Muscle layer of colon (tissue), 2 donors: Measurements from ENCODE around the gene CYP2S1.
"Not testable (repeated sequence)": the region's sequence is repeated elsewhere in the genome, so short reads cannot be mapped to it uniquely, and the experiment has no call there.

Source experiments
- H3K27ac ChIP-seq: one replicate; pipeline ENCODE4 v1.7.0; 2013; ENCODE audit warnings: low read depth, mild to moderate bottlenecking, low read length, moderate library complexity
- H3K27me3 ChIP-seq, 2 donors: one replicate each; pipeline ENCODE4 v1.7.0; 2013; ENCODE audit warnings: low read length in 2 of 2, mild to moderate bottlenecking in 2 of 2; ENCODE audit not compliant: insufficient read depth in 2 of 2, control insufficient read depth in 1 of 2
- H3K36me3 ChIP-seq: one replicate; pipeline ENCODE4 v1.7.0; 2013; ENCODE audit warnings: mild to moderate bottlenecking, low read length; ENCODE audit not compliant: insufficient read depth
- H3K4me1 ChIP-seq: one replicate; pipeline ENCODE4 v1.7.0; 2013; ENCODE audit warnings: mild to moderate bottlenecking, low read length; ENCODE audit not compliant: insufficient read depth
- H3K4me3 ChIP-seq, 2 donors: one replicate each; pipeline ENCODE4 v1.7.0; 2013; ENCODE audit warnings: low read length in 2 of 2, low read depth in 1 of 2, mild to moderate bottlenecking in 1 of 2, moderate library complexity in 1 of 2
- H3K9ac ChIP-seq: one replicate; pipeline ENCODE4 v1.7.0; 2013; ENCODE audit warnings: low read length
- H3K9me3 ChIP-seq: one replicate; pipeline ENCODE4 v1.7.0; 2013; ENCODE audit warnings: mild to moderate bottlenecking, low read length
- donor health status: abdominal sarcoma.
- donor health status: Adenocarcinoma of cecum.

CYP2S1 gene

GRCh38 chr19:41192574-41193429 lies at the start of gene CYP2S1:
Gene CYP2S1 (plus strand): TSS chr19:41193219. CDS start chr19:41193265, 46 bp downstream.
- H3K9ac ChIP-seq = no peak within 1 kb of the TSS

DNA sequence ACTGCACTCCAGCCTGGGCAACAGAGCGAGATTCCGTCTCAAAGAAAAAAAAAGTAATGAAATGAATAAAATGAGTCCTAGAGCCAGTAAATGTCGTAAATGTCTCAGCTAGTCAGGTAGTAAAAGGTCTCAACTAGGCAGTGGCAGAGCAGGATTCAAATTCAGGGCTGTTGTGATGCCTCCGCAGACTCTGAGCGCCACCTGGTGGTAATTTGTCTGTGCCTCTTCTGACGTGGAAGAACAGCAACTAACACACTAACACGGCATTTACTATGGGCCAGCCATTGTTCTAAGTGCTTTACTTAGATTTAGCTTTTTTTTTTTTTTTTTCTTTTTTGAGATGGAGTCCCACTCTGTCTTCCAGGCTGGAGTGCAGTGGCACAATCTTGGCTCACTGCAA lies 48.6 kb upstream of the CYP2S1 start:
- no peaks in the 10 kb centered on the region for H3K9me3 ChIP-seq
- H3K27me3 ChIP-seq = no peaks in the 10 kb centered on the region
- no peak overlapping the region for H3K9ac ChIP-seq
- no peaks in the 10 kb centered on the region for H3K4me1 ChIP-seq
- no peak overlapping the region for H3K27ac ChIP-seq
- H3K36me3 ChIP-seq = no peaks in the 10 kb centered on the region
- no peak overlapping the region for H3K4me3 ChIP-seq

More at GRCh38 chr19:41192574-41193429, at the start of gene CYP2S1:
- H3K27me3 ChIP-seq = peaks cover 24 to 27% of the 10 kb centered on the region in 2 donors
- H3K9me3 ChIP-seq = no peaks in the 10 kb centered on the region
- no peaks in the 10 kb centered on the region for H3K4me1 ChIP-seq
- no peaks in the 10 kb centered on the region for H3K36me3 ChIP-seq
- no peak within 1 kb of the TSS for H3K27ac ChIP-seq
- H3K4me3 ChIP-seq = peak within 1 kb of the TSS in 1 of 2 donors; percentile 1

GRCh38 chr19:41149831-41150230 lies 43.2 kb upstream of the CYP2S1 start:
- H3K9me3 ChIP-seq = no peaks in the 10 kb centered on the region
- H3K36me3 ChIP-seq = no peaks in the 10 kb centered on the region
- no peaks in the 10 kb centered on the region for H3K27me3 ChIP-seq
- H3K4me3 ChIP-seq = no peak overlapping the region
- no peak overlapping the region for H3K27ac ChIP-seq
- H3K9ac ChIP-seq = no peak overlapping the region
- H3K4me1 ChIP-seq = no peaks in the 10 kb centered on the region

DNA sequence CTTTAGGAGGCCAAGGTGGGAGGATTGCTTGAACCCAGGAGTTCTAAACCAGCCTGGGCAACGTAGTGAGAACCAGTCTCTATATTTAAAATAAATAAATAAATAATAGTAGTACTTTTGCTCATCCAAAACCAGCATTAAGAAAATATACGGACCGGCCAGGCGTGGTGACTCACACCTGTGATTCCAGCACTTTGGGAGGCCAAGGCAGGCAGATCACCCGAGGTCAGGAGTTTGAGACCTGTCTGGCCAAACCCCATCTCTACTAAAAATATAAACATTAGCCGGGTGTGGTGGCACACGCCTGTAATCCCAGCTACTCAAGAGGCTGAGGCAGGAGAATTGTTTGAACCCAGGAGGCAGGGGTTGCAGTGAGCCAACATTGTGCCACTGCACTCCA lies 42.0 kb upstream of the CYP2S1 start:
- not testable (repeated sequence) for H3K4me1 ChIP-seq, H3K36me3 ChIP-seq, H3K4me3 ChIP-seq, H3K27ac ChIP-seq, H3K9me3 ChIP-seq, H3K27me3 ChIP-seq, H3K9ac ChIP-seq

- Histone ChIP-seq H3K9ac (no peak overlapping the region), H3K36me3 (no peaks in the 10 kb centered on the region), H3K4me1 (no peaks in the 10 kb centered on the region), H3K27ac (no peak overlapping the region), H3K27me3 (no peaks in the 10 kb centered on the region), H3K9me3 (no peaks in the 10 kb centered on the region), H3K4me3 (no peak overlapping the region)
Measured at GRCh38 chr19:41154060-41154459, 39.0 kb upstream of the CYP2S1 start.

DNA sequence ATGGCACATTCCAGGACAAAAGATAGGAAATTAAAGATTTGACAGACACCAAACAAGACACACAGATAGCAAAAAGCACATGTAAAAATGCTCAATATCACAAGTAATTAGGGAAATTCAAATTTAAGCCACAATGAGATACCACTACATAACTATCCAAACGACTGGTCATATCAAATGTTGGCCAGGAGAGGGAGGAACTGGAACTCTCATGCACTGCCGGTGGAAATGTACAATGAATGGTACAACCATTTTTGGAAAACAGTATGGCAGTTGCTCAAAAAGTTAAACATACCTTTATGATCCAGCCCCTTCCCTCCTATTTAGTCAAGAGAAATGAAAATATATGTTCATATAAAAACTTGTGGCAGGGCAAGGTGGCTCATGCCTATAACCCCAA lies 36.8 kb upstream of the CYP2S1 start:
- Histone ChIP-seq H3K9ac (no peak overlapping the region), H3K9me3 (no peaks in the 10 kb centered on the region), H3K27me3 (no peaks in the 10 kb centered on the region), H3K27ac (no peak overlapping the region), H3K4me1 (no peaks in the 10 kb centered on the region), H3K36me3 (no peaks in the 10 kb centered on the region), H3K4me3 (no peak overlapping the region)

- Histone ChIP-seq H3K9me3 (no peaks in the 10 kb centered on the region), H3K4me3 (no peak overlapping the region), H3K27ac (no peak overlapping the region), H3K4me1 (no peaks in the 10 kb centered on the region), H3K36me3 (no peaks in the 10 kb centered on the region), H3K27me3 (no peaks in the 10 kb centered on the region), H3K9ac (no peak overlapping the region)
Measured at GRCh38 chr19:41159881-41160280, 33.1 kb upstream of the CYP2S1 start.

GRCh38 chr19:41161903-41162302 lies 31.1 kb upstream of the CYP2S1 start:
- Histone ChIP-seq H3K4me3 (no peak overlapping the region), H3K27ac (no peak overlapping the region), H3K27me3 (no peaks in the 10 kb centered on the region), H3K4me1 (no peaks in the 10 kb centered on the region), H3K9ac (no peak overlapping the region), H3K36me3 (no peaks in the 10 kb centered on the region), H3K9me3 (no peaks in the 10 kb centered on the region)

DNA sequence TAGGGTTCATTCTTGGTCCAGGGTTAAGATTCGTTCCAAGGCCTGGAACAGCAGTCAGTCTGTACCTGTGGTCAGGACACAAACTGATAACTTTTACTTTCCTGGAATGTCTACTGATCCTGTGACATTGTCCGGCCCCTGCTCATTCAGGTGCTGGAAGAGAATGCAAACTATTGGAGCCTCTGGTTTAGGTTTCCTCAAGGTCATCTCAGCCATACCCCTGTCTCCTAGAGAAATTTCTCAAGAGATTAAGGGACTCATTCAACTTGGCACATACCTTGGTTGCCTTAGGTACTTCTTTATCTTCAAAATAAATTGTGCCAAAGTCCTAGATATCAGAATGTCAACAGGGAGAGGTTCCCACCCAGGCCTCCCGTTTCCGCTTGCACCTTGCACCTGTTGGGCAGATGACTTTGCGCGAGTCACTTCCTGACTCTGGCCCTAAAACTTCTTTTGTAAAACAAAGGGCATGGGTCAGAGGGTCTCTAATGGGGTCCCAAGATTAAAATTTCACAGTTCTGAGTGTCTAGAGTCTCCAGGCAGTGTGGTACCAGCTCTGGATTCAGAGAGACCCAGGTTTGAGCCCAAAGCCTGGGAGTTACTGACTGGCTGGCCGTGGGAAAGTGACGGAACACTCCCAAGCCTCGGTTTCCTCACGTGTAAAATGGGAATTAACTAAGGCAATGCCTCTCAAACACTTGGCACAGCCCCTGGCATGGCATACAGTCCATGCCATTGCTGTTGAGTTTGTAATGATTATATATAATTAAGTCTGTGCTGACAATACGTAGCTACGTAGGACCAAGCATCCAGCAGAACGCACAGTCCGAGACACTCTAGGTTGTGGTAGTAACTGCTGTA lies 25.8 kb upstream of the CYP2S1 start:
- Histone ChIP-seq H3K4me3 (no peak overlapping the region), H3K4me1 (no peaks in the 10 kb centered on the region), H3K9ac (no peak overlapping the region), H3K27me3 (no peaks in the 10 kb centered on the region), H3K27ac (no peak overlapping the region), H3K36me3 (no peaks in the 10 kb centered on the region), H3K9me3 (no peaks in the 10 kb centered on the region)

DNA sequence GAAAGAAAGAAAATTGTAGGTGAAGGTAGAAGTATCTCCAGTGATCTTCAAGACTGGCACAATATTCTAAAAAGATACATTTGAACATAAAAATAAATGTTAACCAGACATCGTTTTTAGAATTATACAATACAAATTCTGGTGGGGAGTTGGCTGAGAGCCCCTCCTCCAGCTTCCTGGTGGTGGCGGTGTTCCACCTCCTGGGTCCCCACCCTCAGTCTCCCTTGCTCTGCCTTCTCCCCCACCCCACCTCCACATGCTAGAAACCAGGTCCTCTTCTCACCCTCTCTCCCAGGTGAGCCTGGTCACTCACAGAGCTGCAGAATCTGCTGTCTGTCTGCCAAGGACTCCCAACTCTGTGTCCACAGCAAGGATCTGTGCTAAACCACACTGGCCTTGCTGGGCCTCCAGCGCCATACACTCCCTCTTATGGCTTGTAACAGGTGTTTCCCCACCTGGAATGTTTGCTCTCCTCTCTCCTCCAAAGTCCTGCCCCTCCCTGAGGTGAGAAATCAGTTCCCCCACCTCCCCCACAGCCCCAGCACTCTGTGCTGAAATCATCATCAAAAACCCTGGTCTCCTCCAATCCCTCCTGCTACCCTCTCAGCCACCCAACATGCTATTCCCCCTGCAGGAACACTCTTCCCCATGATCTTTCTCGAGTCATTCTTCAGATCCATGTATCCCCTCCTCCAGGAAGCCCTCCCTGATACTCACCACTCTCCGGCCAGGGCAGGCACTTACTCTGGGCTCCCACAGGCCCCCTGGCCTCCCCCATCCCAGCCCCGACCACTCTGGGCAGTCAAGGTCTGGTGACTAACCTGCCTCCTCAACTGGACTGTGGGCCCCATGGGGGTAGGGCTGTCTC lies 20.5 kb upstream of the CYP2S1 start:
- Histone ChIP-seq H3K27ac (no peak overlapping the region), H3K4me3 (no peak overlapping the region)

More for the DNA sequence above, 20.5 kb upstream of the CYP2S1 start:
- H3K36me3 ChIP-seq = no peaks in the 10 kb centered on the region
- no peaks in the 10 kb centered on the region for H3K9me3 ChIP-seq
- peaks cover 4% of the 10 kb centered on the region for H3K4me1 ChIP-seq
- no peak overlapping the region for H3K9ac ChIP-seq
- H3K27me3 ChIP-seq = no peaks in the 10 kb centered on the region
